Dendritic cell treated with granulocyte-macrophage colony-stimulating factor and Interleukin-4, amounts not matched to agents 40 ng/mL and 50 ng/mL, for 4 days (primary cell): ENCODE data around the gene PRDM4.
"Not testable (repeated sequence)": the region's sequence is repeated elsewhere in the genome, so short reads cannot be mapped to it uniquely, and the experiment has no call there.

Experiments used
- H3K27ac Mint-ChIP-seq: one replicate; pipeline ENCODE4 v1.8.0; 2022; ENCODE audit warnings: mild to moderate bottlenecking, mixed read lengths
- H3K27me3 Mint-ChIP-seq: one replicate; pipeline ENCODE4 v1.8.0; 2022; ENCODE audit warnings: mild to moderate bottlenecking, mixed read lengths
- H3K36me3 Mint-ChIP-seq: one replicate; pipeline ENCODE4 v1.8.0; 2022; ENCODE audit warnings: low read depth, mixed read lengths
- H3K4me1 Mint-ChIP-seq: one replicate; pipeline ENCODE4 v1.8.0; 2022; ENCODE audit warnings: low read depth, mixed read lengths
- H3K4me3 Mint-ChIP-seq: one replicate; pipeline ENCODE4 v1.8.0; 2022; ENCODE audit warnings: mild to moderate bottlenecking, moderate library complexity, mixed read lengths
- H3K9me3 Mint-ChIP-seq: one replicate; pipeline ENCODE4 v1.8.0; 2022; ENCODE audit warnings: mixed read lengths
- intact Hi-C: fragments of 100-400 bp; cut with micrococcal nuclease; formaldehyde crosslinking; loops from one replicate; pipeline ENCODE4 v1.15.0; 2022

The PRDM4 gene

DNA sequence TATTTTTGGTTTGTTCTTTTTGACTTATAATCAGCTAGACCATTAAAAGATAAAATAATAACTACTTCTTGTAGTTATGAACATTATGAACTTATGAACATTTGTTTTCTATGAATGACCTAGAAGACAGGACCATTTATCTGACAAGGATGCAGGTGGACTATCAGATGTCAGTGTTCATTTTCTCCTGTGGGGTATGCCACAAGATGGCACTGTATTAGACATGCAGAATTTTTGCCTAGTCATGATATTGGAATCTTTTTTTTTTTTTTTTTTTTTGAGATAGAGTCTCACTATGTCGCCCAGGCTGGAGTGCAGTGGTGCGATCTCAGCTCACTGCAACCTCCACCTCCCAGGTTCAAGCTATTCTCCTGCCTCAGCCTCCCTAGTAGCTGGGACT, 65.2 kb downstream of the PRDM4 start:
- H3K4me1 Mint-ChIP-seq, H3K27me3 Mint-ChIP-seq, H3K4me3 Mint-ChIP-seq, H3K27ac Mint-ChIP-seq, H3K9me3 Mint-ChIP-seq: not testable (repeated sequence)
- H3K36me3 Mint-ChIP-seq, result peaks cover 89% of the 10 kb centered on the region
- intact Hi-C loops, result loop anchor here (5.0 kb wide), 2 partner anchors 52 to 192 kb away; no protein-coding TSS in a partner anchor

DNA sequence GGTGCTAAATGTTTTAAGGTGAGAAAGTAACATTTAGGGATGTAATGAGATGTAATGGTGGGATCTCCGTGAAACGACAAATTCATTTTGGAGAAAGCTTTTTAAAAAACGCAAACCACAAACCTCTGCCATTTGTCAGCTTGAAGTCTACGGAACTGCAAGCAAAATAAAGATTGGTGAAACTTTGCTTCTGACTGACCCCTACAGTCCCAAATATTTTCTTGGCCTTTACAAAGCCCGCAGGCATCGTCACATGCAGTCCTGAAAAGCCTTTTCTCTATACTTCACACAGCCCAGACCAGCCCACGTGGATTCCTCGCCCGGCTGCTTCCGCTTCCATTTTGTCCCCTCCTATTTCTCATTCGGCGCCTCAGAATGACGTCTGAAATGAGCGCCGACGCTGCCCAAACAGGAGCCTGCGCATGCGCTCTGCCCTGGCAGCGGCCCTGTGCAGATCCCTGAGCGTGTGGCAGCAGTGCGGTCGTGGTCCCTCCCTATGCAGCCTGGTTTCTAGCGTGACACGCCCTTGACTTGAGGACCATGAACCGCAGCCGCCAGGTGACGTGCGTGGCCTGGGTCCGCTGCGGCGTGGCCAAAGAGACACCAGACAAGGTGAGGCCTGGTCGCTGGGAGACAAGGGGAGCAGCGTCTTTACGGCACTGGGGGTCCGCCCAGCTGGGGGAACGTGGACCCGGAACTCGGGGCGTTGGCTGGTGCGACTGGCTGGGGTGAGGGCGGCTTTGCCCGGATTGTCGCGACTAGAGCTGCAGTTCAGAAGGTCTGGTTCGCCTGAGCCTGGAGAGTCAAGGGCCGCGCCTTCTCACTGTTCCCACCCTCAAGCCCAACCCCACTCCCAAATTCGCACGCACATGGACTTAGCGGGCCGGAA, 75.3 kb downstream of the PRDM4 start, which contains the start of gene PWP1:
PWP1 (plus strand) TSS at position 440 of the 889 bp plus-strand sequence; CDS start at position 541, 101 bp downstream.
- Mint-ChIP-seq H3K27me3 (no peaks in the 10 kb centered on the region), H3K4me3 (peak within 1 kb of the TSS; percentile 94), H3K27ac (peak within 1 kb of the TSS; percentile 98), H3K4me1 (peaks cover 12% of the 10 kb centered on the region), H3K9me3 (no peaks in the 10 kb centered on the region), H3K36me3 (peaks cover 40% of the 10 kb centered on the region)
- intact Hi-C loops, result loop anchor here (5.0 kb wide), 1 partner anchor 72 kb away; no protein-coding TSS in a partner anchor

DNA sequence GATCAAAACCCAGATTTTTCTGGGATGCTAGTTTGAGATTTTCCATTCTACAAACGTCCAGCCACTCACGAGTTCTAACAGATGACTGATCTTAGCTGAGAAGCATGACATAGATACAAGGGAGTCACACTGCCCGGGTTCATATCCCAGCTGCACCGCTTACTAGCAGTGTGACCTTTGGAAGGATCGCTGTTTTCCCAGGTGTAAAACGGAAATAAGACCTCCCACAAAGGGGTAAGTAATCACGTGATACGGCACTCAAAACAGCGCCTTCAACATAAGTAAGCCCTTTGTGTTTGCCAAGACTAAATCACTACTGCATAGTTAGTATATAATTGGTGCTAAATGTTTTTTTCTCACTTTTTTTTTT, 76.0 kb downstream of the PRDM4 start:
- Mint-ChIP-seq H3K36me3 (peaks cover 34% of the 10 kb centered on the region), H3K27ac (peak overlapping the region; percentile 98), H3K27me3 (peaks cover 1% of the 10 kb centered on the region), H3K4me1 (peaks cover 12% of the 10 kb centered on the region), H3K9me3 (no peaks in the 10 kb centered on the region), H3K4me3 (peak overlapping the region; percentile 94)
- intact Hi-C loops, result loop anchor here (5.0 kb wide), 1 partner anchor 72 kb away; no protein-coding TSS in a partner anchor

DNA sequence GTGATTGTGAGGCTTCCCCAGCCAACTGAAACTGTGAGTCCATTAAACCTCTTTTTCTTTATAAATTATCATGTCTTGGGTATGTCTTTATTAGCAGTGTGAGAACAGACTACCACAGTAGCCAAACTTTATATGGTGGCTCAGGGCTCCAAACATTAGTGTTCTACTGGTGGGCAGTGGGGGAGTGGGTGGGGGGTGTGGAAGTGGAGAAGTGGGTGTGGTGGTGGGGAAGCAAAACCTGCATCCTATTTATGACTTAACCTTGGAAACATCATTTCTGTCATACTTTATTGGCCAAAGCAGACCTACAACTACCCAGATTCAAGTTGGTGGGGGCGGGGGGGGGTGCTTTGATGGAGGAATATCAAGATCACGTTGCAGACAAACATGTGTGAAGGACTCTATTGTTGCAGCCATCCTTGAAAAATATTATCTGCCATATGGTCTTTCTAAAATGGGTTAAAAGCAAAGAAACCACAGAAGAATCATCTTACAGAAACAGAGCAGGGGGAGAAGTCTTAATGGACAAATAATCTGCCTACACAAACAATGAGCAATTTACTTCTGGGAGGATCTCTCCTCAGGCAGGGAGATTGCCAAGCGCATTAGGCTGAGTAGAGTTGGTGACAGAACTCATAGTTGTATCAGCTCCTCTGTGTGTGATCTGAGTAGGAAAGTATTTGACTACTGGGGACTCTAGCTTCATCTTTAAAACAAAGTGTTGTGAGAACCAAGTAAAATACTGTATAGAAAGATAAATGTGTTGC, 76.7 kb downstream of the PRDM4 start:
- H3K9me3 Mint-ChIP-seq, result no peaks in the 10 kb centered on the region
- H3K27ac Mint-ChIP-seq, result peak overlapping the region; percentile 98
- peak overlapping the region; percentile 94 for H3K4me3 Mint-ChIP-seq
- H3K36me3 Mint-ChIP-seq, result peaks cover 26% of the 10 kb centered on the region
- intact Hi-C loops, result no loop called here
- peaks cover 12% of the 10 kb centered on the region for H3K4me1 Mint-ChIP-seq
- H3K27me3 Mint-ChIP-seq, result peaks cover 5% of the 10 kb centered on the region
